HepG2 (cell line): ENCODE data around the gene DGUOK. TPM values are rescaled to one million over a fixed set of nuclear protein-coding genes. Genes with fewer than 3 reads are reported as not detected.

Experiments
- ATAC-seq: fragments of 200-7000 bp; cut with Tn5 transposase; 3 replicates; pipeline ENCODE4 v1.9.1; 2020; ENCODE audit warnings: mild to moderate bottlenecking, moderate library complexity
- BruUV-seq: library from RNA; stranded (reverse); fragments of 400-500 nt; replicated peaks from 2 replicates; lab custom pipeline; 2021; lab: Mats Ljungman, UMichigan
- CTCF ChIA-PET: fragments of 300-600 bp; formaldehyde crosslinking; extraction: SDS; loops from one replicate; lab custom pipeline; 2021; ENCODE audit warnings: low total read pairs, inconsistent platforms, low intra/inter-chr PET ratio; lab: Yijun Ruan, JAX
- POLR2A ChIA-PET: fragments of 350-600 bp; sonication (Branson Sonifier 250); formaldehyde crosslinking; loops from one replicate; lab custom pipeline; 2020; ENCODE audit warnings: antibody characterized with exemption, inconsistent platforms; lab: Yijun Ruan, JAX
- DNase-seq: peaks from one replicate; pipeline ENCODE4 v3.0.0-alpha.2; 2015; ENCODE audit warnings: low spot score
- FAIRE-seq: peaks from 3 replicates; lab custom pipeline; 2011; peaks lifted over from hg19 to GRCh38; lab: Jason Lieb, UNC
- H2AFZ ChIP-seq: one replicate; pipeline ENCODE4 v1.6.1; 2011; ENCODE audit warnings: low read length, inconsistent platforms
- H3K27ac ChIP-seq: fragments of 300-600 bp; 3 replicates; pipeline ENCODE4 v1.8.0; 2011; ENCODE audit warnings: mixed run types, mild to moderate bottlenecking, mixed read lengths, low read length, inconsistent platforms; ENCODE audit not compliant: insufficient read depth; ENCODE audit errors: extremely low read length
- H3K27me3 ChIP-seq, 2 experiments: fragments of 200-600 bp in 1 of 2; 2 replicates in 1 of 2; 3 replicates in 1 of 2; pipeline versions ENCODE4 v1.6.0 to v1.8.0; 2011; ENCODE audit warnings: low read length in 2 of 2, mild to moderate bottlenecking in 2 of 2, moderate library complexity in 2 of 2, inconsistent platforms in 1 of 2; ENCODE audit not compliant: insufficient read depth in 2 of 2, control insufficient read depth in 1 of 2
- H3K36me3 ChIP-seq, 2 experiments: fragments of 200-600 bp in 1 of 2; replicated peaks in 1 of 2; 2 replicates in 1 of 2; 3 replicates in 1 of 2; pipeline versions ENCODE4 v1.5.1 to v1.8.0; 2011; ENCODE audit warnings: low read length in 2 of 2, inconsistent platforms in 1 of 2; ENCODE audit not compliant: insufficient read depth in 2 of 2, control insufficient read depth in 1 of 2
- H3K4me1 ChIP-seq: 2 replicates; pipeline ENCODE4 v1.5.1; 2012; ENCODE audit warnings: low read length, inconsistent platforms; ENCODE audit not compliant: insufficient read depth
- H3K4me2 ChIP-seq: 2 replicates; pipeline ENCODE4 v1.6.0; 2011; ENCODE audit warnings: low read depth, low read length, inconsistent platforms
- H3K4me3 ChIP-seq, 3 experiments: fragments of 200-600 bp in 1 of 3; sonication (generic), shearing (Covaris generic) in 1 of 3; replicated peaks in 1 of 3; 2 replicates each; pipeline ENCODE4 v1.5.1; 2011 to 2016; ENCODE audit warnings: low read length in 3 of 3, inconsistent platforms in 2 of 3, low read depth in 2 of 3, mild to moderate bottlenecking in 2 of 3, control low read depth in 1 of 3, mixed read lengths in 1 of 3; ENCODE audit not compliant: insufficient read depth in 1 of 3
- H3K79me2 ChIP-seq: one replicate; pipeline ENCODE4 v1.6.1; 2011; ENCODE audit warnings: low read length, inconsistent platforms; ENCODE audit not compliant: insufficient read depth
- H3K9ac ChIP-seq: 2 replicates; pipeline ENCODE4 v1.6.0; 2011; ENCODE audit warnings: mild to moderate bottlenecking, low read depth, low read length, inconsistent platforms; ENCODE audit not compliant: insufficient read depth
- H3K9me3 ChIP-seq: 2 replicates; pipeline ENCODE4 v1.5.1; 2012; ENCODE audit warnings: mild to moderate bottlenecking, low read length
- H4K20me1 ChIP-seq: 2 replicates; pipeline ENCODE4 v1.6.0; 2011; ENCODE audit warnings: inconsistent platforms, mild to moderate bottlenecking, low read length, moderate library complexity; ENCODE audit not compliant: insufficient read depth
- ARHGAP35 ChIP-seq: sonication (generic); formaldehyde crosslinking; IDR thresholded peaks from 2 replicates; pipeline ENCODE4 v1.9.0; 2022; ENCODE audit warnings: mild to moderate bottlenecking, inconsistent platforms, moderate library complexity, missing genetic modification reagents, borderline replicate concordance
- HMGXB4 ChIP-seq, 2 experiments: sonication (generic) in 1 of 2; formaldehyde crosslinking in 1 of 2; IDR thresholded peaks; 2 replicates each; pipeline versions ENCODE4 v1.4.0 to v1.6.1; 2018 to 2020; ENCODE audit warnings: missing genetic modification reagents in 2 of 2, borderline replicate concordance in 1 of 2, low read depth in 1 of 2, mild to moderate bottlenecking in 1 of 2, missing biosample characterization in 1 of 2
- IKZF1 ChIP-seq: fragments of 450-650 bp; IDR thresholded peaks from 2 replicates; pipeline ENCODE4 v1.7.1; 2016
- NR2F2 ChIP-seq: IDR thresholded peaks from 2 replicates; pipeline ENCODE4 v1.6.1; 2012; ENCODE audit warnings: low read depth, inconsistent platforms, borderline replicate concordance
- REST ChIP-seq, 2 experiments: IDR thresholded peaks; 2 replicates each; pipeline ENCODE4 v1.6.1; 2011 to 2012; ENCODE audit warnings: low read length in 2 of 2, borderline replicate concordance in 1 of 2, low read depth in 1 of 2, mild to moderate bottlenecking in 1 of 2, moderate library complexity in 1 of 2
- RFX3 ChIP-seq: IDR thresholded peaks from 2 replicates; pipeline ENCODE4 v1.6.1; 2016; ENCODE audit warnings: missing biosample characterization, missing genetic modification reagents
- ZNF549 ChIP-seq: sonication (generic); formaldehyde crosslinking; IDR thresholded peaks from 2 replicates; pipeline ENCODE4 v1.5.0; 2020; ENCODE audit warnings: missing genetic modification reagents
- ZNF616 ChIP-seq: sonication (generic); formaldehyde crosslinking; IDR thresholded peaks from 2 replicates; pipeline ENCODE4 v1.5.0; 2020; ENCODE audit warnings: low read depth, mild to moderate bottlenecking, missing genetic modification reagents
- WGBS: methylation state at CpG from one replicate; pipeline ENCODE4 v1.1.6; 2017; ENCODE audit warnings: low lambda C conversion rate; 5-methylcytosine and 5-hydroxymethylcytosine counted together
- in situ Hi-C: cut with HindIII; loops from 2 replicates; pipeline ENCODE4 v1.10.0; 2017; ENCODE audit warnings: low pct_unique_long_range_greater_than_20kb; ENCODE audit not compliant: extremely low pct_ligation_motif_present
- intact Hi-C: fragments of 100-400 bp; cut with micrococcal nuclease; formaldehyde crosslinking; loops from one replicate; pipeline ENCODE4 v1.10.0; 2022; ENCODE audit not compliant: unreplicated experiment
- polyA plus RNA-seq, 8 experiments: library from polyadenylated mRNA; depleted of rRNA in 3 of 8; stranded (reverse) in 7 of 8; unstranded in 1 of 8; fragments of >200 nt; fragmentation: Illumina TruSeq in 4 of 8; extraction: Trizol in 4 of 8; gene quantifications; 2 replicates each; pipeline versions ENCODE4 v1.2.1 to v1.2.3, GENCODE V29; 2011 to 2016; ENCODE audit warnings: low read depth in 4 of 8, missing spikeins in 1 of 8, mixed read lengths in 1 of 8; ENCODE audit not compliant: insufficient read depth in 1 of 8
- total RNA-seq, 5 experiments: library from RNA; depleted of rRNA; stranded (reverse); fragments of >200 nt; fragmentation: Illumina TruSeq; extraction: Trizol; gene quantifications; 2 replicates each; pipeline ENCODE4 v1.2.3, GENCODE V29; 2016; ENCODE audit warnings: low read depth in 1 of 5
- TF ChIP-seq, protein P1 (sequence below): sonication (generic); formaldehyde crosslinking; IDR thresholded peaks from 2 replicates; pipeline ENCODE4 v1.5.0; 2020; ENCODE audit warnings: mild to moderate bottlenecking, missing genetic modification reagents
- TF ChIP-seq, protein P2 (sequence below): sonication (generic); formaldehyde crosslinking; IDR thresholded peaks from 2 replicates; pipeline ENCODE4 v1.5.1; 2020; ENCODE audit warnings: missing genetic modification reagents, mild to moderate bottlenecking, borderline replicate concordance

DGUOK gene
- total and polyA plus RNA-seq, 2 of the 13 experiments (the other 11 are each of a cell fraction or from before 2014, with no cell fraction given) = 105 to 137 TPM

DNA sequence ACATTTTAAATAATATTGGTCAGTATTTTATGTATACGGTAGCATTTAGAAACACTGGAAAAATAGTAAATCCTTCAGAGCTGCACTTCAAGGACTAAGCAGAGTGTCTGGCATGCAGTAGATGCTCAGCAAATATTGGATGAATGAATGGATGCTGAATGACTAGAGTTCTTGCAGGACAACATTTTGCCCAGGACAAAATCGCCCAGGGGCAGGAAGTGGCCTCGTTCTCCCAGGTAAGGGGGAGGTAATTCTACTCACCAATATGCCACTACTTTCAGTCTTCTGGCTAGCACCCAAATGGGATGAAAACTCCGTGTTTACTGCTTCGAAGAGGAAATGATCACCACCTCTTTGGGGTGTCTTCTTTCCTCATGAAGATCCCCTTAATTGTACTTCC lies 4.0 kb upstream of the DGUOK start:
- Histone ChIP-seq H3K4me1 (peaks cover 19% of the 10 kb centered on the region), H3K79me2 (peaks cover 10% of the 10 kb centered on the region), H2AFZ (no peak overlapping the region), H3K4me2 (no peak overlapping the region), H3K9ac (no peak overlapping the region), H3K4me3 (no peak overlapping the region), H3K27ac (no peak overlapping the region), H4K20me1 (no peaks in the 10 kb centered on the region), H3K36me3 (no peaks in the 10 kb centered on the region), H3K9me3 (no peaks in the 10 kb centered on the region), H3K27me3 (peaks cover 0 to 5% of the 10 kb centered on the region in 2 experiments; a peak in 2 of 5 replicates)
- ATAC-seq = no peak
- in situ Hi-C loops (no loop called here), intact Hi-C loops (loop anchor here (10.0 kb wide), 1 partner anchor 202 kb away; no protein-coding TSS in a partner anchor)
- no peak for DNase-seq
- BruUV-seq = no TSS peak
- 20% methylated on average over 5 of the region's 5 CpGs for WGBS
- ChIA-PET CTCF (no interaction called here), POLR2A (no interaction called here)
- no peak for FAIRE-seq
- TF ChIP-seq ZNF616 = no peak
- no peak for TF ChIP-seq NR2F2
- TF ChIP-seq RFX3 (CRISPR knock-in tag) = no peak
- no peak for TF ChIP-seq IKZF1
- no peak for TF ChIP-seq ARHGAP35
- TF ChIP-seq ZNF549 (CRISPR knock-in tag) = no peak
- TF ChIP-seq, protein P1, sequence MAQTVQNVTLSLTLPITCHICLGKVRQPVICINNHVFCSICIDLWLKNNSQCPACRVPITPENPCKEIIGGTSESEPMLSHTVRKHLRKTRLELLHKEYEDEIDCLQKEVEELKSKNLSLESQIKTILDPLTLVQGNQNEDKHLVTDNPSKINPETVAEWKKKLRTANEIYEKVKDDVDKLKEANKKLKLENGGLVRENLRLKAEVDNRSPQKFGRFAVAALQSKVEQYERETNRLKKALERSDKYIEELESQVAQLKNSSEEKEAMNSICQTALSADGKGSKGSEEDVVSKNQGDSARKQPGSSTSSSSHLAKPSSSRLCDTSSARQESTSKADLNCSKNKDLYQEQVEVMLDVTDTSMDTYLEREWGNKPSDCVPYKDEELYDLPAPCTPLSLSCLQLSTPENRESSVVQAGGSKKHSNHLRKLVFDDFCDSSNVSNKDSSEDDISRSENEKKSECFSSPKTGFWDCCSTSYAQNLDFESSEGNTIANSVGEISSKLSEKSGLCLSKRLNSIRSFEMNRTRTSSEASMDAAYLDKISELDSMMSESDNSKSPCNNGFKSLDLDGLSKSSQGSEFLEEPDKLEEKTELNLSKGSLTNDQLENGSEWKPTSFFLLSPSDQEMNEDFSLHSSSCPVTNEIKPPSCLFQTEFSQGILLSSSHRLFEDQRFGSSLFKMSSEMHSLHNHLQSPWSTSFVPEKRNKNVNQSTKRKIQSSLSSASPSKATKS (CRISPR knock-in tag) = no peak
- TF ChIP-seq REST (IDR thresholded peaks at IDR 0.05; ENCODE audit: borderline replicate concordance in 1 of 2, low read depth in 1 of 2, low read length in 2 of 2) = no peak
- TF ChIP-seq HMGXB4 (CRISPR knock-in tag; IDR thresholded peaks at IDR 0.05; ENCODE audit: borderline replicate concordance in 1 of 2, low read depth in 1 of 2) = no peak
- TF ChIP-seq, protein P2, sequence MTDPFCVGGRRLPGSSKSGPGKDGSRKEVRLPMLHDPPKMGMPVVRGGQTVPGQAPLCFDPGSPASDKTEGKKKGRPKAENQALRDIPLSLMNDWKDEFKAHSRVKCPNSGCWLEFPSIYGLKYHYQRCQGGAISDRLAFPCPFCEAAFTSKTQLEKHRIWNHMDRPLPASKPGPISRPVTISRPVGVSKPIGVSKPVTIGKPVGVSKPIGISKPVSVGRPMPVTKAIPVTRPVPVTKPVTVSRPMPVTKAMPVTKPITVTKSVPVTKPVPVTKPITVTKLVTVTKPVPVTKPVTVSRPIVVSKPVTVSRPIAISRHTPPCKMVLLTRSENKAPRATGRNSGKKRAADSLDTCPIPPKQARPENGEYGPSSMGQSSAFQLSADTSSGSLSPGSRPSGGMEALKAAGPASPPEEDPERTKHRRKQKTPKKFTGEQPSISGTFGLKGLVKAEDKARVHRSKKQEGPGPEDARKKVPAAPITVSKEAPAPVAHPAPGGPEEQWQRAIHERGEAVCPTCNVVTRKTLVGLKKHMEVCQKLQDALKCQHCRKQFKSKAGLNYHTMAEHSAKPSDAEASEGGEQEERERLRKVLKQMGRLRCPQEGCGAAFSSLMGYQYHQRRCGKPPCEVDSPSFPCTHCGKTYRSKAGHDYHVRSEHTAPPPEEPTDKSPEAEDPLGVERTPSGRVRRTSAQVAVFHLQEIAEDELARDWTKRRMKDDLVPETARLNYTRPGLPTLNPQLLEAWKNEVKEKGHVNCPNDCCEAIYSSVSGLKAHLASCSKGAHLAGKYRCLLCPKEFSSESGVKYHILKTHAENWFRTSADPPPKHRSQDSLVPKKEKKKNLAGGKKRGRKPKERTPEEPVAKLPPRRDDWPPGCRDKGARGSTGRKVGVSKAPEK (CRISPR knock-in tag) = no peak
